Mesodermal cell (in vitro differentiated cells): ENCODE data around the gene EHMT1.

Experiments used
- H3K27ac ChIP-seq: 2 replicates; pipeline ENCODE4 v1.7.0; 2013; ENCODE audit warnings: mild to moderate bottlenecking, low read depth, low read length, moderate library complexity; ENCODE audit not compliant: severe bottlenecking
- H3K36me3 ChIP-seq: 2 replicates; pipeline ENCODE4 v1.7.1; 2013; ENCODE audit warnings: mild to moderate bottlenecking, low read length, moderate library complexity; ENCODE audit not compliant: control insufficient read depth, insufficient read depth
- H3K4me1 ChIP-seq: one replicate; pipeline ENCODE4 v1.7.1; 2013; ENCODE audit warnings: mild to moderate bottlenecking, low read length; ENCODE audit not compliant: insufficient read depth, control insufficient read depth, poor library complexity, severe bottlenecking
- H3K4me3 ChIP-seq: 2 replicates; pipeline ENCODE4 v1.7.0; 2013; ENCODE audit warnings: low read length, control low read depth, mild to moderate bottlenecking; ENCODE audit not compliant: insufficient read depth, poor library complexity, severe bottlenecking; ENCODE audit errors: extremely low read depth
- H3K9me3 ChIP-seq: 2 replicates; pipeline ENCODE4 v1.7.1; 2013; ENCODE audit warnings: mild to moderate bottlenecking, low read length, moderate library complexity; ENCODE audit not compliant: control insufficient read depth
- WGBS, 2 experiments: methylation state at CpG; one replicate each; pipeline ENCODE4 v1.1.5; 2013; ENCODE audit warnings: missing lambda C conversion rate in 2 of 2; ENCODE audit not compliant: insufficient coverage in 2 of 2; 5-methylcytosine and 5-hydroxymethylcytosine counted together

Gene EHMT1

GRCh38 chr9:137762414-137763061, 143.7 kb downstream of the EHMT1 start:
- H3K4me3 ChIP-seq = no peak overlapping the region
- peaks cover 87% of the 10 kb centered on the region for H3K36me3 ChIP-seq
- 95 to 96% methylated on average over 21 of the region's 21 CpGs for WGBS, 2 experiments
- no peaks in the 10 kb centered on the region for H3K9me3 ChIP-seq
- H3K4me1 ChIP-seq = peaks cover 16% of the 10 kb centered on the region
- no peak overlapping the region for H3K27ac ChIP-seq

- Histone ChIP-seq H3K27ac (no peak overlapping the region), H3K9me3 (no peaks in the 10 kb centered on the region), H3K36me3 (peaks cover 84% of the 10 kb centered on the region), H3K4me3 (no peak overlapping the region), H3K4me1 (peaks cover 8% of the 10 kb centered on the region)
- 95% methylated on average over 29 of the region's 29 CpGs for WGBS, 2 experiments
Measured at GRCh38 chr9:137763271-137763955, 144.6 kb downstream of the EHMT1 start.

GRCh38 chr9:137764171-137764671, 145.4 kb downstream of the EHMT1 start:
- Histone ChIP-seq H3K27ac (no peak overlapping the region), H3K4me3 (no peak overlapping the region), H3K4me1 (peaks cover 8% of the 10 kb centered on the region), H3K36me3 (peaks cover 77% of the 10 kb centered on the region), H3K9me3 (no peaks in the 10 kb centered on the region)
- WGBS, 2 experiments = 94 to 96% methylated on average over 16 to 17 of the region's 17 CpGs

GRCh38 chr9:137764981-137765380, 146.2 kb downstream of the EHMT1 start:
- H3K4me3 ChIP-seq = no peak overlapping the region
- H3K9me3 ChIP-seq = no peaks in the 10 kb centered on the region
- WGBS, 2 experiments = 88 to 96% methylated on average over 10 of the region's 13 CpGs
- peaks cover 77% of the 10 kb centered on the region for H3K36me3 ChIP-seq
- no peak overlapping the region for H3K27ac ChIP-seq
- peaks cover under 1% of the 10 kb centered on the region for H3K4me1 ChIP-seq

GRCh38 chr9:137765536-137765935, 146.7 kb downstream of the EHMT1 start:
- no peak overlapping the region for H3K4me3 ChIP-seq
- H3K4me1 ChIP-seq = no peaks in the 10 kb centered on the region
- no peak overlapping the region for H3K27ac ChIP-seq
- 89 to 93% methylated on average over 7 to 9 of the region's 13 CpGs for WGBS, 2 experiments
- no peaks in the 10 kb centered on the region for H3K9me3 ChIP-seq
- peaks cover 77% of the 10 kb centered on the region for H3K36me3 ChIP-seq

- no peaks in the 10 kb centered on the region for H3K4me1 ChIP-seq
- H3K4me3 ChIP-seq = no peak overlapping the region
- no peak overlapping the region for H3K27ac ChIP-seq
- WGBS, 2 experiments = 91 to 95% methylated on average over 11 to 14 of the region's 14 CpGs
- H3K9me3 ChIP-seq = no peaks in the 10 kb centered on the region
- peaks cover 81% of the 10 kb centered on the region for H3K36me3 ChIP-seq
Measured at GRCh38 chr9:137771580-137771979, 152.8 kb downstream of the EHMT1 start.

GRCh38 chr9:137772281-137772873, 153.6 kb downstream of the EHMT1 start:
- H3K36me3 ChIP-seq = peaks cover 81% of the 10 kb centered on the region
- H3K9me3 ChIP-seq = no peaks in the 10 kb centered on the region
- H3K4me1 ChIP-seq = peaks cover 4% of the 10 kb centered on the region
- 86 to 92% methylated on average over 11 of the region's 12 CpGs for WGBS, 2 experiments
- no peak overlapping the region for H3K4me3 ChIP-seq
- no peak overlapping the region for H3K27ac ChIP-seq

- WGBS, 2 experiments = 90 to 97% methylated on average over 23 to 24 of the region's 24 CpGs
- Histone ChIP-seq H3K27ac (no peak overlapping the region), H3K36me3 (peaks cover 88% of the 10 kb centered on the region), H3K9me3 (no peaks in the 10 kb centered on the region), H3K4me1 (peaks cover 4% of the 10 kb centered on the region), H3K4me3 (no peak overlapping the region)
Measured at GRCh38 chr9:137774775-137775386, 156.1 kb downstream of the EHMT1 start.

- H3K4me1 ChIP-seq = peaks cover 4% of the 10 kb centered on the region
- no peaks in the 10 kb centered on the region for H3K9me3 ChIP-seq
- H3K36me3 ChIP-seq = peaks cover 76% of the 10 kb centered on the region
- WGBS, 2 experiments = 86 to 95% methylated on average over 15 to 18 of the region's 22 CpGs
- no peak overlapping the region for H3K4me3 ChIP-seq
- no peak overlapping the region for H3K27ac ChIP-seq
Measured at GRCh38 chr9:137776306-137776995, 157.6 kb downstream of the EHMT1 start.

- WGBS, 2 experiments = 86 to 90% methylated on average over 18 to 20 of the region's 20 CpGs
- Histone ChIP-seq H3K4me3 (no peak overlapping the region), H3K9me3 (no peaks in the 10 kb centered on the region), H3K36me3 (peaks cover 73% of the 10 kb centered on the region), H3K4me1 (peaks cover 4% of the 10 kb centered on the region), H3K27ac (no peak overlapping the region)
Measured at GRCh38 chr9:137777761-137778160, 159.0 kb downstream of the EHMT1 start.
